Rectal smooth muscle tissue (tissue), 1 donor: ENCODE measurements around the gene AMPD1.

Experiments
- H3K27ac ChIP-seq: one replicate; pipeline ENCODE4 v1.7.0; 2013; ENCODE audit warnings: low read depth, low read length, inconsistent platforms
- H3K27me3 ChIP-seq: one replicate; pipeline ENCODE4 v1.7.0; 2013; ENCODE audit warnings: low read length; ENCODE audit not compliant: control insufficient read depth, insufficient read depth
- H3K36me3 ChIP-seq: one replicate; pipeline ENCODE4 v1.7.0; 2013; ENCODE audit warnings: low read length; ENCODE audit not compliant: control insufficient read depth, insufficient read depth
- H3K4me1 ChIP-seq: one replicate; pipeline ENCODE4 v1.7.0; 2013; ENCODE audit warnings: low read length; ENCODE audit not compliant: control insufficient read depth, insufficient read depth
- H3K4me3 ChIP-seq: one replicate; pipeline ENCODE4 v1.7.0; 2013; ENCODE audit warnings: low read length
- H3K9ac ChIP-seq: one replicate; pipeline ENCODE4 v1.7.0; 2013; ENCODE audit warnings: low read length

AMPD1 gene

GRCh38 chr1:114718661-114719423 is 23.5 kb upstream of the AMPD1 start:
- H3K36me3 ChIP-seq: peaks cover 16% of the 10 kb centered on the region
- H3K4me3 ChIP-seq: no peak overlapping the region
- H3K4me1 ChIP-seq: peaks cover 5% of the 10 kb centered on the region
- H3K27me3 ChIP-seq: no peaks in the 10 kb centered on the region
- H3K9ac ChIP-seq: no peak overlapping the region
- H3K27ac ChIP-seq: no peak overlapping the region

GRCh38 chr1:114716304-114717170 is 21.2 kb upstream of the AMPD1 start, which contains the start of gene NRAS:
TSS of gene NRAS (minus strand) at chr1:114716771. CDS start at chr1:114716160, 611 bp downstream.
- H3K9ac ChIP-seq: peak within 1 kb of the TSS; percentile 97
- no peaks in the 10 kb centered on the region for H3K27me3 ChIP-seq
- peak within 1 kb of the TSS; percentile 100 for H3K4me3 ChIP-seq
- H3K4me1 ChIP-seq: peaks cover 5% of the 10 kb centered on the region
- H3K27ac ChIP-seq: peak within 1 kb of the TSS; percentile 95
- peaks cover 18% of the 10 kb centered on the region for H3K36me3 ChIP-seq

GRCh38 chr1:114715952-114716303 is 20.6 kb upstream of the AMPD1 start:
- peak overlapping the region; percentile 95 for H3K27ac ChIP-seq
- H3K27me3 ChIP-seq: no peaks in the 10 kb centered on the region
- peak overlapping the region; percentile 97 for H3K9ac ChIP-seq
- peaks cover 14% of the 10 kb centered on the region for H3K36me3 ChIP-seq
- peak overlapping the region; percentile 100 for H3K4me3 ChIP-seq
- peaks cover 5% of the 10 kb centered on the region for H3K4me1 ChIP-seq

- peaks cover 7% of the 10 kb centered on the region for H3K36me3 ChIP-seq
- no peak overlapping the region for H3K27ac ChIP-seq
- H3K4me1 ChIP-seq: peaks cover 5% of the 10 kb centered on the region
- H3K9ac ChIP-seq: no peak overlapping the region
- no peaks in the 10 kb centered on the region for H3K27me3 ChIP-seq
- H3K4me3 ChIP-seq: no peak overlapping the region
Measured at GRCh38 chr1:114712977-114713376, 17.6 kb upstream of the AMPD1 start.

- Histone ChIP-seq H3K4me1 (peaks cover 3% of the 10 kb centered on the region), H3K4me3 (no peak overlapping the region), H3K27ac (no peak overlapping the region), H3K9ac (no peak overlapping the region), H3K36me3 (peaks cover 11% of the 10 kb centered on the region), H3K27me3 (no peaks in the 10 kb centered on the region)
Measured at GRCh38 chr1:114710360-114710759, 15.0 kb upstream of the AMPD1 start.

GRCh38 chr1:114707604-114708003 is 12.3 kb upstream of the AMPD1 start:
- H3K4me1 ChIP-seq: no peaks in the 10 kb centered on the region
- no peak overlapping the region for H3K4me3 ChIP-seq
- no peak overlapping the region for H3K9ac ChIP-seq
- peaks cover 9% of the 10 kb centered on the region for H3K36me3 ChIP-seq
- H3K27me3 ChIP-seq: no peaks in the 10 kb centered on the region
- no peak overlapping the region for H3K27ac ChIP-seq

GRCh38 chr1:114703242-114703641 is 7.9 kb upstream of the AMPD1 start:
- Histone ChIP-seq H3K4me1 (no peaks in the 10 kb centered on the region), H3K36me3 (peaks cover 5% of the 10 kb centered on the region), H3K4me3 (no peak overlapping the region), H3K27ac (no peak overlapping the region), H3K9ac (no peak overlapping the region), H3K27me3 (no peaks in the 10 kb centered on the region)

GRCh38 chr1:114702737-114703136 is 7.4 kb upstream of the AMPD1 start:
- Histone ChIP-seq H3K9ac (no peak overlapping the region), H3K27ac (no peak overlapping the region), H3K4me3 (no peak overlapping the region)

GRCh38 chr1:114701931-114702330 is 6.6 kb upstream of the AMPD1 start:
- no peak overlapping the region for H3K4me3 ChIP-seq
- H3K9ac ChIP-seq: no peak overlapping the region
- no peaks in the 10 kb centered on the region for H3K27me3 ChIP-seq
- no peak overlapping the region for H3K27ac ChIP-seq
- H3K36me3 ChIP-seq: no peaks in the 10 kb centered on the region
- no peaks in the 10 kb centered on the region for H3K4me1 ChIP-seq

More at GRCh38 chr1:114702737-114703136, 7.4 kb upstream of the AMPD1 start:
- Histone ChIP-seq H3K27me3 (no peaks in the 10 kb centered on the region), H3K4me1 (no peaks in the 10 kb centered on the region), H3K36me3 (peaks cover 2% of the 10 kb centered on the region)

- no peak overlapping the region for H3K27ac ChIP-seq
- H3K4me1 ChIP-seq: no peaks in the 10 kb centered on the region
- no peak overlapping the region for H3K9ac ChIP-seq
- H3K27me3 ChIP-seq: no peaks in the 10 kb centered on the region
- no peak overlapping the region for H3K4me3 ChIP-seq
- no peaks in the 10 kb centered on the region for H3K36me3 ChIP-seq
Measured at GRCh38 chr1:114700036-114700600, 4.8 kb upstream of the AMPD1 start.

GRCh38 chr1:114696810-114697209 is 1.5 kb upstream of the AMPD1 start:
- no peak overlapping the region for H3K27ac ChIP-seq
- H3K27me3 ChIP-seq: no peaks in the 10 kb centered on the region
- H3K36me3 ChIP-seq: no peaks in the 10 kb centered on the region
- H3K4me3 ChIP-seq: no peak overlapping the region
- H3K4me1 ChIP-seq: no peaks in the 10 kb centered on the region
- H3K9ac ChIP-seq: no peak overlapping the region

- Histone ChIP-seq H3K27ac (no peak overlapping the region), H3K36me3 (no peaks in the 10 kb centered on the region), H3K27me3 (no peaks in the 10 kb centered on the region), H3K4me3 (no peak overlapping the region), H3K9ac (no peak overlapping the region), H3K4me1 (no peaks in the 10 kb centered on the region)
Measured at GRCh38 chr1:114694540-114695310, 621 bp downstream of the AMPD1 start.
